ENCODE measurements around the gene RRAGC. TPM values are rescaled to one million over a fixed set of nuclear protein-coding genes. Genes with fewer than 3 reads are reported as not detected.

The RRAGC gene
- total and polyA plus RNA-seq, 9 of the 15 experiments (the other 6 are each of a cell fraction or from before 2014, with no cell fraction given): 3.9 to 16.9 (median 10.9) TPM

GRCh38 chr1:38873027-38873969, 13.7 kb upstream of the RRAGC start, which contains the start of gene MYCBP (continued):
- TF ChIP-seq ZNF280A (IDR thresholded peaks at IDR 0.05; ENCODE audit: low read depth, partially characterized antibody) (no peak), ZNF239 (CRISPR knock-in tag; IDR thresholded peaks at IDR 0.05) (no peak), SAFB (IDR thresholded peaks at IDR 0.05; ENCODE audit: borderline replicate concordance, low read depth, low read length) (no peak), NELFE (IDR thresholded peaks at IDR 0.05; ENCODE audit: insufficient read depth, insufficient read length) (no peak), CREB5 (CRISPR knock-in tag; IDR thresholded peaks at IDR 0.05) (no peak), ZNF311 (CRISPR knock-in tag; IDR thresholded peaks at IDR 0.05) (no peak), TCF15 (CRISPR knock-in tag; IDR thresholded peaks at IDR 0.05) (no peak), ZNF282 (CRISPR knock-in tag; IDR thresholded peaks at IDR 0.05) (no peak), WHSC1 (IDR thresholded peaks at IDR 0.05; ENCODE audit: low read length) (no peak), ZNF586 (CRISPR knock-in tag; conservative IDR thresholded peaks at IDR 0.05) (no peak), NFIX (CRISPR knock-in tag; IDR thresholded peaks at IDR 0.05; ENCODE audit: low read depth) (no peak), ZFP36 (IDR thresholded peaks at IDR 0.05; ENCODE audit: low read depth, low read length, partially characterized antibody) (no peak), MCM5 (IDR thresholded peaks at IDR 0.05; ENCODE audit: low read depth) (no peak)
- TF ChIP-seq, protein P1, sequence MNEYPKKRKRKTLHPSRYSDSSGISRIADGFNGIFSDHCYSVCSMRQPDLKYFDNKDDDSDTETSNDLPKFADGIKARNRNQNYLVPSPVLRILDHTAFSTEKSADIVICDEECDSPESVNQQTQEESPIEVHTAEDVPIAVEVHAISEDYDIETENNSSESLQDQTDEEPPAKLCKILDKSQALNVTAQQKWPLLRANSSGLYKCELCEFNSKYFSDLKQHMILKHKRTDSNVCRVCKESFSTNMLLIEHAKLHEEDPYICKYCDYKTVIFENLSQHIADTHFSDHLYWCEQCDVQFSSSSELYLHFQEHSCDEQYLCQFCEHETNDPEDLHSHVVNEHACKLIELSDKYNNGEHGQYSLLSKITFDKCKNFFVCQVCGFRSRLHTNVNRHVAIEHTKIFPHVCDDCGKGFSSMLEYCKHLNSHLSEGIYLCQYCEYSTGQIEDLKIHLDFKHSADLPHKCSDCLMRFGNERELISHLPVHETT (CRISPR knock-in tag; conservative IDR thresholded peaks at IDR 0.05 in 1 of 2, IDR thresholded peaks at IDR 0.05 in 1 of 2): no peak
- TF ChIP-seq, protein P2, sequence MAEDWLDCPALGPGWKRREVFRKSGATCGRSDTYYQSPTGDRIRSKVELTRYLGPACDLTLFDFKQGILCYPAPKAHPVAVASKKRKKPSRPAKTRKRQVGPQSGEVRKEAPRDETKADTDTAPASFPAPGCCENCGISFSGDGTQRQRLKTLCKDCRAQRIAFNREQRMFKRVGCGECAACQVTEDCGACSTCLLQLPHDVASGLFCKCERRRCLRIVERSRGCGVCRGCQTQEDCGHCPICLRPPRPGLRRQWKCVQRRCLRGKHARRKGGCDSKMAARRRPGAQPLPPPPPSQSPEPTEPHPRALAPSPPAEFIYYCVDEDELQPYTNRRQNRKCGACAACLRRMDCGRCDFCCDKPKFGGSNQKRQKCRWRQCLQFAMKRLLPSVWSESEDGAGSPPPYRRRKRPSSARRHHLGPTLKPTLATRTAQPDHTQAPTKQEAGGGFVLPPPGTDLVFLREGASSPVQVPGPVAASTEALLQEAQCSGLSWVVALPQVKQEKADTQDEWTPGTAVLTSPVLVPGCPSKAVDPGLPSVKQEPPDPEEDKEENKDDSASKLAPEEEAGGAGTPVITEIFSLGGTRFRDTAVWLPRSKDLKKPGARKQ (CRISPR knock-in tag; IDR thresholded peaks at IDR 0.05): no peak
- TF ChIP-seq, protein P3, sequence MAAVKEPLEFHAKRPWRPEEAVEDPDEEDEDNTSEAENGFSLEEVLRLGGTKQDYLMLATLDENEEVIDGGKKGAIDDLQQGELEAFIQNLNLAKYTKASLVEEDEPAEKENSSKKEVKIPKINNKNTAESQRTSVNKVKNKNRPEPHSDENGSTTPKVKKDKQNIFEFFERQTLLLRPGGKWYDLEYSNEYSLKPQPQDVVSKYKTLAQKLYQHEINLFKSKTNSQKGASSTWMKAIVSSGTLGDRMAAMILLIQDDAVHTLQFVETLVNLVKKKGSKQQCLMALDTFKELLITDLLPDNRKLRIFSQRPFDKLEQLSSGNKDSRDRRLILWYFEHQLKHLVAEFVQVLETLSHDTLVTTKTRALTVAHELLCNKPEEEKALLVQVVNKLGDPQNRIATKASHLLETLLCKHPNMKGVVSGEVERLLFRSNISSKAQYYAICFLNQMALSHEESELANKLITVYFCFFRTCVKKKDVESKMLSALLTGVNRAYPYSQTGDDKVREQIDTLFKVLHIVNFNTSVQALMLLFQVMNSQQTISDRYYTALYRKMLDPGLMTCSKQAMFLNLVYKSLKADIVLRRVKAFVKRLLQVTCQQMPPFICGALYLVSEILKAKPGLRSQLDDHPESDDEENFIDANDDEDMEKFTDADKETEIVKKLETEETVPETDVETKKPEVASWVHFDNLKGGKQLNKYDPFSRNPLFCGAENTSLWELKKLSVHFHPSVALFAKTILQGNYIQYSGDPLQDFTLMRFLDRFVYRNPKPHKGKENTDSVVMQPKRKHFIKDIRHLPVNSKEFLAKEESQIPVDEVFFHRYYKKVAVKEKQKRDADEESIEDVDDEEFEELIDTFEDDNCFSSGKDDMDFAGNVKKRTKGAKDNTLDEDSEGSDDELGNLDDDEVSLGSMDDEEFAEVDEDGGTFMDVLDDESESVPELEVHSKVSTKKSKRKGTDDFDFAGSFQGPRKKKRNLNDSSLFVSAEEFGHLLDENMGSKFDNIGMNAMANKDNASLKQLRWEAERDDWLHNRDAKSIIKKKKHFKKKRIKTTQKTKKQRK (IDR thresholded peaks at IDR 0.05; ENCODE audit: borderline replicate concordance, low read depth, low read length): no peak
